Muscle layer of duodenum (tissue), 2 donors: ENCODE data around the gene GCGR.

Experiments
- H3K27ac ChIP-seq: one replicate; pipeline ENCODE4 v1.7.0; 2013; ENCODE audit warnings: mild to moderate bottlenecking, low read length
- H3K27me3 ChIP-seq: one replicate; pipeline ENCODE4 v1.7.0; 2013; ENCODE audit warnings: low read depth, mild to moderate bottlenecking, control low read depth, low read length
- H3K36me3 ChIP-seq, 2 donors: one replicate each; pipeline ENCODE4 v1.7.0; 2013; ENCODE audit warnings: low read length in 2 of 2, control low read depth in 1 of 2, mild to moderate bottlenecking in 1 of 2; ENCODE audit not compliant: insufficient read depth in 2 of 2, control insufficient read depth in 1 of 2
- H3K4me1 ChIP-seq, 2 donors: one replicate each; pipeline ENCODE4 v1.7.0; 2013; ENCODE audit warnings: low read length in 2 of 2, mild to moderate bottlenecking in 2 of 2, control low read depth in 1 of 2, moderate library complexity in 1 of 2; ENCODE audit not compliant: insufficient read depth in 2 of 2, control insufficient read depth in 1 of 2
- H3K4me3 ChIP-seq, 2 donors: one replicate each; pipeline ENCODE4 v1.7.0; 2013; ENCODE audit warnings: low read length in 2 of 2, low read depth in 1 of 2, mild to moderate bottlenecking in 1 of 2
- H3K9me3 ChIP-seq, 2 donors: one replicate each; pipeline ENCODE4 v1.7.0; 2013; ENCODE audit warnings: low read length in 2 of 2, control low read depth in 1 of 2, mild to moderate bottlenecking in 1 of 2; ENCODE audit not compliant: control insufficient read depth in 1 of 2
- donor health status: healthy.

The GCGR gene

DNA sequence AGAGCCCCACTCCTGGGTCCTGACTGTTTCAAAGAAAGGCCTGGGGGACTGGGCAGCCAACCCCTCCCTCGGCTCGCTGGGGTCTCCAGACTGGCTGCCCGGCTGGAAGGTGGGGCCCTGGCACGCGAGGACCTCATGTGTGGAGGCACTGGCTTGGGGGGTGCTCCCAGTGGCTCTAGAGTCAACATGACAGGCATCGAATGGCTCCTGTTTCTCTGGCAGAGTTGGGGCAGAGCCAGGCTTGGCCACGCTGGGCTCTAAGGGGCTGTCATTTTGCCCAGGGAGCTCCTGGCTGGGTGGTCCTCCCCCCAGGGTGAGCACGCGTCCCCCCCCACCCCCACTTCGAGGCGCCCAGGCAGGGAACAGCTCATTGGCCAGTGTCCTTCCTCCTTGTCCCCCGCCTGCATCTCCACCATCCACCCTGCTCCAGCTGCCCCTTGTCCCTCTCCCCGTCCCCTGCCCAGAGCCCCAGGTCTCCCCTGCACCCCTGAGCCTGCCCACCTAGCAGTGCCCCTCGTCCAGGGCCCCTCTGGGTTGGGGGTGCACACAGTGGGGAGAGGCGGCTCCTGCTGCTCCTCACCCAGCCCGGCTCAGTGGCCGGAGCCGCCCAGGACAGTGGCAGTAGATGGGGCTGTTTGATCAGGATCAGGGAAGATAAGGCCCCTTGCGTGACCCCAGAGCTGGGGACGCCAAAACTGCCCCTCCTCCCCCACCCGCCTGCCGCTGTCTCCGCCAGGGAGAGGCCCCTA lies 2.7 kb downstream of the GCGR start:
- H3K27me3 ChIP-seq: peaks cover 46% of the 10 kb centered on the region
- no peaks in the 10 kb centered on the region for H3K9me3 ChIP-seq

DNA sequence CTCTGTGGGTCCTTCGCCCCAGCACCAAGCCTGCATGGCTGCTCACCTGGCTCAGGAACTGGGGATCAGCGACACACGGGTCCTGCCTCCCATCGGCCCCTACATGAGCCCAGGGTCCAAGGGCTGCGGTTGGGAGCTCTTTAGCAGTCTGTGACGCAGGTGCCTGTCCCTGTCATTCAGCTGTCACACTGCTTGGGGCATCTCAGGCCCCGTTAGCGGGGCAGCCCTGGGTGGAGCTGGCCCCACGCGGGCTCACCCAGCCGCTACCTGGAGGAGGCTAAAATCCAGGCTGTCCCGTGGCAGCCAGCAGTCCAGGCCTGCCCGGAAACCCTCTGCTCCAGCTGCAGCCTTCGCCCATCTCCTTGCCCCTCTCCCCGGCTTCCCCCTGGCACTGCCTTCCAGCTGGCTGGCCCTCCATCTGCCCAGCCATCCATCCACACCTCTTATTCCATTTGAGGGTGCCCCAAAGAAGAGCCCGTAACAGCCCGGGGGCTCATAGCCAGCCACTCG lies 3.3 kb downstream of the GCGR start:
- no peaks in the 10 kb centered on the region for H3K9me3 ChIP-seq
- peaks cover 0 to 13% of the 10 kb centered on the region in 2 donors for H3K4me1 ChIP-seq
- no peaks in the 10 kb centered on the region for H3K36me3 ChIP-seq
- H3K4me3 ChIP-seq: no peak overlapping the region
- H3K27me3 ChIP-seq: peaks cover 41% of the 10 kb centered on the region
- H3K27ac ChIP-seq: no peak overlapping the region

More for the DNA sequence above, 2.7 kb downstream of the GCGR start:
- H3K4me3 ChIP-seq: no peak overlapping the region
- peaks cover 0 to 13% of the 10 kb centered on the region in 2 donors for H3K4me1 ChIP-seq
- no peaks in the 10 kb centered on the region for H3K36me3 ChIP-seq
- H3K27ac ChIP-seq: no peak overlapping the region

DNA sequence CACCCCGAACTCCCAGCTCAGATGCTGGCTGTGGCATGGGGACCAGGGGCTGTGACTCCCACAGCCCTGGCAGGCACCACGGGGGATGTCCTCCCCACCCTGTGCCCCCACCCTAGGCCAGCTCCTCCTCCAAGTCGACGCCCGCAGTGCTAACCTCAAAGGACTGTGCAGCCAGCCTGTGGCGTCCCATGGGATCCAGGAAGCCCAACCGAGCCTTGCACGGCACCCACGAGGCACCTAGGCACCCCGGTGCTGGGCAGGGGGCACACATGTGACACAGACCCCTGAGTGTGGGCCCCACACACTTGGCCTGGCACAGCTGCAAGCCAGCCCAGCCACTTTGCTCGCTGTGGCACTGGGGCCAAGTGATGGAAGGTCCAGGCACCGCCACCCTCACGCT lies 3.9 kb downstream of the GCGR start:
- Histone ChIP-seq H3K36me3 (no peaks in the 10 kb centered on the region), H3K4me1 (peaks cover 0 to 13% of the 10 kb centered on the region in 2 donors), H3K27me3 (peaks cover 36% of the 10 kb centered on the region), H3K9me3 (no peaks in the 10 kb centered on the region), H3K4me3 (no peak overlapping the region), H3K27ac (no peak overlapping the region)

DNA sequence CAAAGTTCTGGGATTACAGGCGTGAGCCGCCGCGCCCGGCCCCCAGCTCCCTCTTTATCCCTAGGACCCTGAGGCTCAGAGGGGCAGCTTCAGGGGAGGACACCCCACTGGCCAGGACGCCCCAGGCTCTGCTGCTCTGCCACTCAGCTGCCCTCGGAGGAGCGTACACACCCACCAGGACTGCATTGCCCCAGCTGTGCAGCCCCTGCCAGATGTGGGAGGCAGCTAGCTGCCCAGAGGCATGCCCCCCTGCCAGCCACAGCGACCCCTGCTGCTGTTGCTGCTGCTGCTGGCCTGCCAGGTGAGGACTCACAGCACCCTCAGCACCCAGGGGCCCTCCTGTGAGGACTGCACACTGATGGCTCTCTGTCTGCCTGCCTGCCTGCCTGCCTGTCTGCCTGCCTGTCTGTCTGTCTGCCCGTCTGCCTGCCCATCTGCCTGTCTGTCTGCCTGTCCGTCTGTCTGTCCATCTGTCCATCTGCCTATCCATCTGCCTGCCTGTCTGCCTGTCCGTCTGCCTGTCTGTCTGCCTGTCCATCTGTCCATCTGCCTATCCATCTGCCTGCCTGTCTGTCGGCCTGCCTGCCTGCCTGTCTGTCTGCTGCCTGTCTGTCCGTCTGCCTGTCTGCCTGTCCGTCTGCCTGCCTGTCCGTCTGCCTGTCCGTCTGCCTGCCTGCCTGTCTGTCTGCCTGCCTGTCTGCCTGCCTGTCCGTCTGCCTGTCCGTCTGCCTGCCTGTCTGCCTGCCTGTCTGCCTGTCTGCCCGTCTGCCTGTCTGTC lies 5.0 kb downstream of the GCGR start:
- peaks cover 29% of the 10 kb centered on the region for H3K27me3 ChIP-seq
- no peak overlapping the region for H3K27ac ChIP-seq
- no peak overlapping the region for H3K4me3 ChIP-seq
- H3K9me3 ChIP-seq: no peaks in the 10 kb centered on the region
- no peaks in the 10 kb centered on the region for H3K36me3 ChIP-seq
- peaks cover 0 to 8% of the 10 kb centered on the region in 2 donors for H3K4me1 ChIP-seq

DNA sequence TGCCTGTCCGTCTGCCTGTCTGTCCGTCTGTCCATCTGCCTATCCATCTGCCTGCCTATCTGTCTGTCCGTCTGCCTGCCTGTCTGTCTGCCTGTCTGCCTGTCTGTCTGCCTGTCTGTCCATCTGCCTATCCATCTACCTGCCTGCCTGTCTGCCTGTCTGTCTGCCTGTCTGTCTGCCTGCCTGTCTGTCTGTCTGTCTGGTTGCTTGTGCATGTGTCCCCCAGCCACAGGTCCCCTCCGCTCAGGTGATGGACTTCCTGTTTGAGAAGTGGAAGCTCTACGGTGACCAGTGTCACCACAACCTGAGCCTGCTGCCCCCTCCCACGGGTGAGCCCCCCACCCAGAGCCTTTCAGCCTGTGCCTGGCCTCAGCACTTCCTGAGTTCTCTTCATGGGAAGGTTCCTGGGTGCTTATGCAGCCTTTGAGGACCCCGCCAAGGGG lies 5.6 kb downstream of the GCGR start:
- peaks cover 0 to 3% of the 10 kb centered on the region in 2 donors for H3K4me1 ChIP-seq
- no peaks in the 10 kb centered on the region for H3K36me3 ChIP-seq
- H3K27me3 ChIP-seq: peaks cover 26% of the 10 kb centered on the region
- H3K27ac ChIP-seq: no peak overlapping the region
- no peak overlapping the region for H3K4me3 ChIP-seq
- no peaks in the 10 kb centered on the region for H3K9me3 ChIP-seq

DNA sequence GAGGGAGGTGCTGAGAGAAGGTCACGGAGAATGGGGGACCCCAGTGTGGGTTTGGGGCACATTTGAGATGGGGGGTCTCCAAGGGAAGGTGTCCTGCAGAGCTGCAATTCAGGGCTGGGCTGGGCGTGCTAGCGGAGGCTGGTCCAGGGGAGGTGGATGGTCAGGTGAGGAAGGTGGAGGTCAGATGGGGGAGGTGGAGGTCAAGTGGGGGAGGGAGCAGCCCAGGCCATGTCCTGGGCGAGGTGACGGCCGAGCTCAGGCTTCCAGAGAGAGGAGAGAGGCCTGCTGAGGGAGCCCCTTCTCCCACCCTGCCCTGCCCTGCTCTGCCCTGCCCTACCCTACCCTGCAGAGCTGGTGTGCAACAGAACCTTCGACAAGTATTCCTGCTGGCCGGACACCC lies 6.5 kb downstream of the GCGR start:
- no peaks in the 10 kb centered on the region for H3K36me3 ChIP-seq
- H3K4me1 ChIP-seq: no peaks in the 10 kb centered on the region
- no peak overlapping the region for H3K27ac ChIP-seq
- H3K27me3 ChIP-seq: peaks cover 20% of the 10 kb centered on the region
- H3K9me3 ChIP-seq: no peaks in the 10 kb centered on the region
- H3K4me3 ChIP-seq: no peak overlapping the region

DNA sequence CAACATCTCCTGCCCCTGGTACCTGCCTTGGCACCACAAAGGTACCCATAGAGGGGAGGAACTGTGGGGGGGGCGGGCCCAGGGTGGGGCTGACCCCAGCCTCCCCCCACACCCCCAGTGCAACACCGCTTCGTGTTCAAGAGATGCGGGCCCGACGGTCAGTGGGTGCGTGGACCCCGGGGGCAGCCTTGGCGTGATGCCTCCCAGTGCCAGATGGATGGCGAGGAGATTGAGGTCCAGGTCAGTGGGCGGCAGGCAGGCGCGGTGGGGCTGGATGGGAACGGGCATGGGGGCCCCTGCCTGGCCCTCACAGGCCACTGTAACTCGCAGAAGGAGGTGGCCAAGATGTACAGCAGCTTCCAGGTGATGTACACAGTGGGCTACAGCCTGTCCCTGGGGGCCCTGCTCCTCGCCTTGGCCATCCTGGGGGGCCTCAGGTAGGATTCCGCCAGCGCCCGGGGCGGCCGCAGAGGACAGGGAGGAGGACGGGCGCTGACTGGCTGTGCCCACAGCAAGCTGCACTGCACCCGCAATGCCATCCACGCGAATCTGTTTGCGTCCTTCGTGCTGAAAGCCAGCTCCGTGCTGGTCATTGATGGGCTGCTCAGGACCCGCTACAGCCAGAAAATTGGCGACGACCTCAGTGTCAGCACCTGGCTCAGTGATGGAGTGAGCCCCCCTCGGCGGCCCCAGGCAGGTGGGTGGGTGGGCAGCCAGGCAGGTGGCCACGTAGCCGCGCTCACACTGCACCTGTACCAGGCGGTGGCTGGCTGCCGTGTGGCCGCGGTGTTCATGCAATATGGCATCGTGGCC lies 7.1 kb downstream of the GCGR start:
- Histone ChIP-seq H3K9me3 (no peaks in the 10 kb centered on the region), H3K27ac (no peak overlapping the region), H3K4me1 (no peaks in the 10 kb centered on the region), H3K27me3 (peaks cover 14% of the 10 kb centered on the region), H3K4me3 (no peak overlapping the region), H3K36me3 (no peaks in the 10 kb centered on the region)

DNA sequence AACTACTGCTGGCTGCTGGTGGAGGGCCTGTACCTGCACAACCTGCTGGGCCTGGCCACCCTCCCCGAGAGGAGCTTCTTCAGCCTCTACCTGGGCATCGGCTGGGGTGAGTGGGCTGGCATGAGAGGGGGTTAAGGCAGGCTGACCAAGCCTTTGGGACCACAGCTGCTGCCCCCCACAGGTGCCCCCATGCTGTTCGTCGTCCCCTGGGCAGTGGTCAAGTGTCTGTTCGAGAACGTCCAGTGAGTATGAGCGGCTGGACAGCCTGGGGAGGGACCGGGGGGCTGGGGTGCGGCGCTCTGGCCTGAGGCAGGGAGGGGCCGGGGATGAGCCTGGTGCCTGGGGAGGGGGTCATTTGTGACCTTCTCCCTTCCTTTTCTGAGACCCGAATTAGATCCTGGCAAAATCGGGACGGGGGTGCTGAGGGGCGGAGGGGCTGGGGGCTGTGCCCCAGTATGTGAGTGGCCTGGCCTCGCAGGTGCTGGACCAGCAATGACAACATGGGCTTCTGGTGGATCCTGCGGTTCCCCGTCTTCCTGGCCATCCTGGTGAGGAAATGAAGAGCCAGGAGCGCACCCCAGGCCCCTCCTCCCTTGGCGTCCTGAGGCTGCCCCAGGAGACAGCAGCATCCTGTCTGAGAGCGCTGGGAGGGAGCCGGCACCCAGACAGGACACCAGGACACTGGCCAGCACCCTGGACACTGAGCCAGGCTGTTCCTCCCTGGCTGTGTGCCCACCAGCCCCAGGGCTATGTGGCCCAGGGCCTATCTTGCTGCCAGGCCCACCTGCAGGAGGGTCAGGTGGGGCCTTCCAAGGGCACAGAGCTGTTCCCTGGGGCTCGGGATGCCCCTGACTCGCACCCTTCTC lies 8.0 kb downstream of the GCGR start:
- no peak overlapping the region for H3K4me3 ChIP-seq
- no peaks in the 10 kb centered on the region for H3K4me1 ChIP-seq
- peaks cover 11% of the 10 kb centered on the region for H3K27me3 ChIP-seq
- no peaks in the 10 kb centered on the region for H3K9me3 ChIP-seq
- H3K36me3 ChIP-seq: no peaks in the 10 kb centered on the region
- H3K27ac ChIP-seq: no peak overlapping the region

DNA sequence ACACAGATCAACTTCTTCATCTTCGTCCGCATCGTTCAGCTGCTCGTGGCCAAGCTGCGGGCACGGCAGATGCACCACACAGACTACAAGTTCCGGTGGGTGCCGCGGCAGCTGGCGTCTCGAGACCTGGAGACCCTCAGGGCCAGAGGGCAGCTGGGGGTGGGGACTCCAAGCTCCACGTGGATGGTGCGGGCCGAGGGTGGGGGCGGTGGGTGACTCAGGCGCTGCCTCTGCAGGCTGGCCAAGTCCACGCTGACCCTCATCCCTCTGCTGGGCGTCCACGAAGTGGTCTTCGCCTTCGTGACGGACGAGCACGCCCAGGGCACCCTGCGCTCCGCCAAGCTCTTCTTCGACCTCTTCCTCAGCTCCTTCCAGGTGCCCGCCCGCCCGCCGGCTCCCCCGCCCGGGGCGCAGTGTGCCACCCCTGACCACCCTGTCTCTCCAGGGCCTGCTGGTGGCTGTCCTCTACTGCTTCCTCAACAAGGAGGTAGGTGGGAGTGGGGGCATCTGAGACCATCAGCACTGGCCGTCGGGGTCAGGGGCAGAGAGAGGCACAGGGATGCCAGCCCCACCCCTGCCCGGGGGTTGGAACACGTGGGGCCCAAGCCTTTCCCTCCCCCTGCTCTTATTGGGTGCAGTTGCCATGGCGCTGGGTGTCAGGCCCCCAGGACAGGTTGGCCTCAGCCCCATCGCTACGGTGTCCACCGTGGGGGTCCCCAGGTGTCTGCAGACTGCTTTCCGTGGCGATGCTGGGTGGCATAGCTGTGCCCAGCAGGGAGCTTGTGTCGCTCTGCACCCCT lies 8.8 kb downstream of the GCGR start:
- Histone ChIP-seq H3K9me3 (no peaks in the 10 kb centered on the region), H3K27me3 (peaks cover 11% of the 10 kb centered on the region)

DNA sequence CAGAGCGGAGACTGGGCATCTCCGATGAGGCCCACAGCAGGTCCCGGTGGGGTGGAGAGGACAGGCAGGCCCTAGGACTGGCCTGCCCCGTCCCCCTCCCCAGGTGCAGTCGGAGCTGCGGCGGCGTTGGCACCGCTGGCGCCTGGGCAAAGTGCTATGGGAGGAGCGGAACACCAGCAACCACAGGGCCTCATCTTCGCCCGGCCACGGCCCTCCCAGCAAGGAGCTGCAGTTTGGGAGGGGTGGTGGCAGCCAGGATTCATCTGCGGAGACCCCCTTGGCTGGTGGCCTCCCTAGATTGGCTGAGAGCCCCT lies 9.4 kb downstream of the GCGR start:
- Histone ChIP-seq H3K36me3 (no peaks in the 10 kb centered on the region), H3K27ac (no peak overlapping the region), H3K9me3 (no peaks in the 10 kb centered on the region), H3K4me1 (no peaks in the 10 kb centered on the region), H3K4me3 (no peak overlapping the region), H3K27me3 (peaks cover 11% of the 10 kb centered on the region)

More for the DNA sequence above, 8.8 kb downstream of the GCGR start:
- no peak overlapping the region for H3K27ac ChIP-seq
- no peaks in the 10 kb centered on the region for H3K36me3 ChIP-seq
- no peak overlapping the region for H3K4me3 ChIP-seq
- H3K4me1 ChIP-seq: no peaks in the 10 kb centered on the region
